ENCODE measurements around the gene FILIP1L.

The FILIP1L gene

DNA sequence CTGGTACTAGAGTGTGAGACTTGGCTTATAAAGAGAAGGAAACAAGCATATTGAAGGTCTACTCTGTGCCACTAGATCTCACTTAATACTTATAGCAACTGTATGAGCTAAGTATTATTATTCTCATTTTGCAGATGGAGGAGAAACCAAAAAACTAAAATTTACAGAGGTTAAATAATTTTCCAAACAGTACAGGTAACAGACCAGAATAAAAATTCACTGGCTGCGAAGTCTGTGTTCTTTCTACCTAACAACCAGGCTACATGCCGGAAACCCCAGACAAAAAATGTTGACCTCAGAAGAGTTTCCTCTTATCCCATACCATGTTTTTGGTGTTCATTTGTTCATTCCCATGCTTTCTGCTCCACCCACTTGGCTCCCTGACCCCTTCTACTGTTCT is 250.0 kb downstream of the FILIP1L start:
- H3K9ac ChIP-seq (ENCODE audit: low read length) = no peak overlapping the region
- H3K9me2 ChIP-seq (replicated peaks; ENCODE audit: insufficient read depth, low read length) = no peaks in the 10 kb centered on the region
- no peak overlapping the region for H2AFZ ChIP-seq (ENCODE audit: low read depth, low read length, severe bottlenecking)
- H3K9me3 ChIP-seq (ENCODE audit: insufficient read depth, low read length) = no peaks in the 10 kb centered on the region
- no peak overlapping the region for H3K4me2 ChIP-seq (ENCODE audit: low read depth, low read length, poor library complexity, severe bottlenecking)
- no peak for TF ChIP-seq EZH2phosphoT487 (conservative IDR thresholded peaks at IDR 0.05; ENCODE audit: low read length)
- TF ChIP-seq, protein P1, sequence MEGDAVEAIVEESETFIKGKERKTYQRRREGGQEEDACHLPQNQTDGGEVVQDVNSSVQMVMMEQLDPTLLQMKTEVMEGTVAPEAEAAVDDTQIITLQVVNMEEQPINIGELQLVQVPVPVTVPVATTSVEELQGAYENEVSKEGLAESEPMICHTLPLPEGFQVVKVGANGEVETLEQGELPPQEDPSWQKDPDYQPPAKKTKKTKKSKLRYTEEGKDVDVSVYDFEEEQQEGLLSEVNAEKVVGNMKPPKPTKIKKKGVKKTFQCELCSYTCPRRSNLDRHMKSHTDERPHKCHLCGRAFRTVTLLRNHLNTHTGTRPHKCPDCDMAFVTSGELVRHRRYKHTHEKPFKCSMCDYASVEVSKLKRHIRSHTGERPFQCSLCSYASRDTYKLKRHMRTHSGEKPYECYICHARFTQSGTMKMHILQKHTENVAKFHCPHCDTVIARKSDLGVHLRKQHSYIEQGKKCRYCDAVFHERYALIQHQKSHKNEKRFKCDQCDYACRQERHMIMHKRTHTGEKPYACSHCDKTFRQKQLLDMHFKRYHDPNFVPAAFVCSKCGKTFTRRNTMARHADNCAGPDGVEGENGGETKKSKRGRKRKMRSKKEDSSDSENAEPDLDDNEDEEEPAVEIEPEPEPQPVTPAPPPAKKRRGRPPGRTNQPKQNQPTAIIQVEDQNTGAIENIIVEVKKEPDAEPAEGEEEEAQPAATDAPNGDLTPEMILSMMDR (IDR thresholded peaks at IDR 0.05; ENCODE audit: insufficient read depth, low read length, poor library complexity, severe bottlenecking) = no peak
- no peaks in the 10 kb centered on the region for H3K27me3 ChIP-seq (ENCODE audit: low read length)
- no peak overlapping the region for H3K27ac ChIP-seq (ENCODE audit: low read depth, low read length)
- H3K36me3 ChIP-seq (ENCODE audit: low read length) = no peaks in the 10 kb centered on the region
- H3K4me3 ChIP-seq (ENCODE audit: insufficient read depth, low read length, poor library complexity, severe bottlenecking) = no peak overlapping the region
- H4K20me1 ChIP-seq (ENCODE audit: low read depth, low read length) = no peaks in the 10 kb centered on the region
- no peaks in the 10 kb centered on the region for H3F3A ChIP-seq (ENCODE audit: insufficient read depth)
- no peaks in the 10 kb centered on the region for H3K79me2 ChIP-seq (ENCODE audit: insufficient read depth, low read length)

DNA sequence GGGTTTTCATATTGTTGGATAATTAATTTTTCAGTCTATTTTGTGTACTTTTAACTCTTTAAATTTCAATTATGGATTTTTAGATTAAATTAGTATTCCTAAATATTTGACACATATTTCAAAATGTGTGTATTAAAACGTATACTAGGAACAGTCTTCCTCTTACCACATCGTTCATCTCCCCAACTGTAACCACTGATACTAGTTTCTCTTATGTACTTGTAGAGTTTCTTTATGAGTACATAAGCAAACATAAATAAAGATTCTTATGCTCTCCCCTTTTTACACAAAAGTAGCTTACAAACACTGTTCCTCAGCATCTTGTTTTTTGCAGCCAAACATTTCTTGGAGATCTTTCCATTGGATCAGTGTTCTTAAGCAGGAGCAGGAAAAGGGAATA is 250.7 kb downstream of the FILIP1L start:
- Histone ChIP-seq H3K4me3 (ENCODE audit: insufficient read depth, low read length, poor library complexity, severe bottlenecking) (no peak overlapping the region), H3K79me2 (ENCODE audit: insufficient read depth, low read length) (no peaks in the 10 kb centered on the region), H3K36me3 (ENCODE audit: low read length) (no peaks in the 10 kb centered on the region), H3K27me3 (ENCODE audit: low read length) (no peaks in the 10 kb centered on the region), H3K9me2 (replicated peaks; ENCODE audit: insufficient read depth, low read length) (no peaks in the 10 kb centered on the region), H4K20me1 (ENCODE audit: low read depth, low read length) (no peaks in the 10 kb centered on the region), H3F3A (ENCODE audit: insufficient read depth) (no peaks in the 10 kb centered on the region), H3K4me2 (ENCODE audit: low read depth, low read length, poor library complexity, severe bottlenecking) (no peak overlapping the region), H3K9me3 (ENCODE audit: insufficient read depth, low read length) (no peaks in the 10 kb centered on the region), H3K27ac (ENCODE audit: low read depth, low read length) (no peak overlapping the region), H3K9ac (ENCODE audit: low read length) (no peak overlapping the region), H2AFZ (ENCODE audit: low read depth, low read length, severe bottlenecking) (no peak overlapping the region)
- TF ChIP-seq, protein P1 (IDR thresholded peaks at IDR 0.05; ENCODE audit: insufficient read depth, low read length, poor library complexity, severe bottlenecking) = no peak
- TF ChIP-seq EZH2phosphoT487 (conservative IDR thresholded peaks at IDR 0.05; ENCODE audit: low read length) = no peak

DNA sequence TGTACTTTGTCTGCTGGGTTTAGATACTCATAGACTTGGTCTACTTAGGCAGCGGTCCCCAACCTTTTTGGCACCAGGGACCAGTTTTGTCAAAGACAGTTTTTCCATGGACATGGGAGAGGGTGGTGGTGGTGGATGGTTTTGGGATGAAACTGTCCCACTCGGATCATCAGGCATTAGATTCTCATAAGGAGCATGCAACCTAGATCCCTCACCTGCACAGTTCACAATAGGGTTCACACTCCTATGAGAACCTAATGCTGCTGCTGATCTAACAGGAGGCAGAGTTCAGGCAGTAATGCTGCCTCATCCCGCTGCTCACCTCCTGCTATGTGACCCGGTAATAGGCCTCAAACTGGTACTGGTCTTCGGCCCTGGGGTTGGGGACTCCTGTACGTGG is 251.3 kb downstream of the FILIP1L start:
- Histone ChIP-seq H2AFZ (ENCODE audit: low read depth, low read length, severe bottlenecking) (no peak overlapping the region), H3K9me2 (replicated peaks; ENCODE audit: insufficient read depth, low read length) (no peaks in the 10 kb centered on the region), H3K27ac (ENCODE audit: low read depth, low read length) (no peak overlapping the region), H3K79me2 (ENCODE audit: insufficient read depth, low read length) (no peaks in the 10 kb centered on the region), H3F3A (ENCODE audit: insufficient read depth) (no peaks in the 10 kb centered on the region), H3K4me2 (ENCODE audit: low read depth, low read length, poor library complexity, severe bottlenecking) (no peak overlapping the region), H3K4me3 (ENCODE audit: insufficient read depth, low read length, poor library complexity, severe bottlenecking) (no peak overlapping the region), H3K9ac (ENCODE audit: low read length) (no peak overlapping the region), H4K20me1 (ENCODE audit: low read depth, low read length) (no peaks in the 10 kb centered on the region), H3K27me3 (ENCODE audit: low read length) (no peaks in the 10 kb centered on the region), H3K9me3 (ENCODE audit: insufficient read depth, low read length) (no peaks in the 10 kb centered on the region), H3K36me3 (ENCODE audit: low read length) (no peaks in the 10 kb centered on the region)
- TF ChIP-seq, protein P1 (IDR thresholded peaks at IDR 0.05; ENCODE audit: insufficient read depth, low read length, poor library complexity, severe bottlenecking) = no peak
- TF ChIP-seq EZH2phosphoT487 (conservative IDR thresholded peaks at IDR 0.05; ENCODE audit: low read length) = no peak
